Activated CD4-positive, CD25-positive, alpha-beta regulatory T cell treated with anti-CD3 and anti-CD28 coated beads, Interleukin-2, amount 50 U/mL, for 16 hours (primary cell): ENCODE measurements around the gene PFN4.
"Not testable (repeated sequence)": the region's sequence is repeated elsewhere in the genome, so short reads cannot be mapped to it uniquely, and the experiment has no call there.

Experiments used
- DNase-seq: peaks from one replicate; pipeline ENCODE4 v3.0.0-alpha.2; 2020; ENCODE audit warnings: low read depth, low spot score

PFN4 gene, protein sequence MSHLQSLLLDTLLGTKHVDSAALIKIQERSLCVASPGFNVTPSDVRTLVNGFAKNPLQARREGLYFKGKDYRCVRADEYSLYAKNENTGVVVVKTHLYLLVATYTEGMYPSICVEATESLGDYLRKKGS

DNA sequence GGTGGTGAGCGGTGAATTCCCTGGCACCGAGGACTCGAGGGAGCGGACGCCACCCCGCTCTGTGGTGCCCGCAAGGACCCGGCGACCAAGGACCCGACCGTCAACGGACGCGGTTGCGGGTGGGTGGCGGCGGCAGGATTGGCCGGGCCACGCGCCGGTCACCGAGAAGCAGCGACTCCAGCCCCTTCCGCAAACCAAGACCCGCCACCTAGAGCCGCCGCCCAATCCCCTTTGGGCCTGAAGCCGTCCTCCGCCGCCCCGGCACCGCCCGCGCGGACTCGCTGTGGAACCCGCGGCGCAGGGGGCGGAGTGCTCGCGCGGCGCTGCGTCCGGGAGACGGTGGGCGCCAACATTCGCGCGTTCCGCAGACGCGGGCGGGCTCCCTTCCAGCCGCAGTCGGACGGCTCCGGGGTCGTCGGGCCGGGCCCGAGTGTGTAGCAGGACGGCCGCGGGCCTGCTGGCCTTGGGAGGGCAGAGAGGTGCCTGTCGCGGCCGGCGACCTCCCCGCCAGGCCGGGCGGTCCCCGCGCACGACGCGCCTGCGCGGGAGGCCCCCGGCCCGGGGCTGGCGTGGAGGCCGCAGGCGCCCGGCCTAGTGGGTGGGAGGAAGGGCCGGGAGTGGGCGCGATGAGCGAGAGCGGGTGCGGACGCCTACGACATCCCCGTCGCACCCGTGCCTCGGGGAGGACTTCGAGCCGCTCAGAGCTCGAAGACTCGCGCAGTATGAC, at the start of gene PFN4, which contains the start of gene FAM228B:
PFN4 (minus strand) TSS at position 140 of the 727 bp plus-strand sequence. CDS start 799 bp downstream, outside the sequence.
FAM228B (plus strand) TSS at position 275 of the 727 bp plus-strand sequence. CDS start 893 bp downstream, outside the sequence.
- no peak for DNase-seq

- no peak for DNase-seq
Observed at GRCh38 chr2:24169023-24169422, 45.9 kb upstream of the PFN4 start.

GRCh38 chr2:24164416-24164973, 41.4 kb upstream of the PFN4 start:
- no peak for DNase-seq

GRCh38 chr2:24163601-24164000, 40.5 kb upstream of the PFN4 start:
- no peak for DNase-seq

DNA sequence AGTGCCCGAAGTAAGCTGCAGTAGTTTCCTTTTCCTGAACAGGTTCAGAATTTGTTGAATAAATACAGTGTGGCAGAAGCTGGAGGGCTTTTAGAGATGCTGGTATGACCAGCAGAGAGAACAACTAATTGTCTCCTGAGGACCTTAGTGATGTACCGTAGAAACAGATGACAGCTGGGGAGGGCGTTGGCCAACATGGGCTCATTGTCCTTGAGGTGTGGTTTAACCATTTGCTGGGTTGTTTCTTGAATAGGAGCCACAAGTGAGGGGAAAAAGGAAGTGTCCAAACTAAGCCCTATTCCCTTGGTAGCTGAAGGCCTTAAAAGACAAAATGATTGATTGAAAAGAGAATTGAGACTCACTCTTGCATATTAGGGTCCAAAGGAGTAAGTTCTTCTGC, 40.1 kb upstream of the PFN4 start:
- DNase-seq, result no peak

DNA sequence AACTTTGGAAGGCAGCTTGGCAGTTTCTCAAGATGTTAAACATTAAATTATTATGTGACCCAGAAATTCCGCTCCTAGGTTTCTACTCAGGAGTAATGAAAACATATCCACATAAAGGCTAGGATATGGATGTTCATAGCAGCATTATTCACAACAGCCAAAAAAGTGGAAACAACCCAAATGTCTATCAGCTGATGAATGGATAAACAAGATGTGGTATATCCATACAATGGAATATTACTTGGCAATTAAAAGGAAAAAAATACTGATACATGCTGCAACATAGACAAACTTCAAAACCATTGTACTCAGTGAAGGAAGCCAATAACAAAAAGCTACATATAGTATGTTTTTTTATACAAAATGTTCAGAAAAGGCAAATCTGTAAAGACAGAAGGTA, 39.4 kb upstream of the PFN4 start:
- DNase-seq, result no peak

DNA sequence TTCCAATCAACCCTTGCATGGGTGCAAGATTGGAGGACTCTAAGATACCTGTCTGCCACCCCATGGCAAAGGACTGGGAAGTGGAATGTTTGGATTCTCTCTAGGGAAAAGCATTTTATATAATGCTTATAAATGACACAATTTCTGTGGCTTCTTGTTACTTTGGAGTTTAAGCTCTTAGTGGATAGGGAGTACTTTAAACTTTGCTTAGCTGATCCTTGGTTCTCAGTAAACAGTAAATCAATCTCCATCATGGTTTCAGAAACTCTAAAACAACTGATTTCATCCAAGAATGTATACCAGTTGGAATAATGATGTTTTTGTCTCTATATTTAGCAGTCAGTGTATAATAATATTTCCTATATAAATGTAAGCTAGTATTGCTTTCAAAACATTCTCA, 37.6 kb upstream of the PFN4 start:
- no peak for DNase-seq

DNA sequence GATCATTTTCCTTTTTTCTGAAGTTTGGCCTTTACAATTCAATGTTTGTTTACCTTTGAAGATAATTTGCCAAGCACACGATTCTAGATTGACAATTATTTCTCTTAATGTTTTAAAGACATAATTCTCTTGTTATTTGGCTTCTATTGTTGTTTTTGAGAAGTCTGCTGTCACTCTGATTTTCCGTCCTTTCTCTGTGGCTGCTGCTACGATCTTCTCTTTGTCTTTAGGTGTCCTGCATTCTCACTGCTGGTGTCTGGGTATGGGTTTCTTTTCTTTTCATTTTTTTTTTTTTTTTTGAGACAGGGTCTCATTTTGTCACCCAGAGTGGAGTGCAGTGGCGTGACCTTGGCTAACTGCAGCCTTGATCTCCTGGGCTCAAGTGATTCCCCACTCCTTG, 36.6 kb upstream of the PFN4 start:
- DNase-seq, result no peak

DNA sequence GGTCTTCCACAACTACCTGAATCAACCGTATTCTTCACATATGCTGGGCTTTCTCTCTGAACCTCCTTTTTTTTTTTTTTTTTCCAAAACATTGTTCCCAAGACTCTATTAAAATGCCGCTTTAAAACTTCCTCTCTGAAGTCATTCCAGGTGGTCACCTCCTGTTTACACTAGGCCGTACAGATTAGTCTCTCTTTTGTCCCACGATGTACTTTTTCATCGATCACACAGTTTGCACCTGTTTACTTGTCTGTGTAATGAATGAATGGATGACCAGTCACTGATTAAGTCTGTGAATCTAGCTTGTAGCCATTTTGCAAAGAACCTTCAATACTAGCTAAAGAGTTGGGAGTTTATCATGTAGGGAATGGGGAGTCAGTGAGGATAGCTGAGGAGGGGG, 35.0 kb upstream of the PFN4 start:
- no peak for DNase-seq

- no peak for DNase-seq
Observed at GRCh38 chr2:24153478-24153877, 30.3 kb upstream of the PFN4 start.

- no peak for DNase-seq
Observed at GRCh38 chr2:24152413-24153197, 29.5 kb upstream of the PFN4 start.

DNA sequence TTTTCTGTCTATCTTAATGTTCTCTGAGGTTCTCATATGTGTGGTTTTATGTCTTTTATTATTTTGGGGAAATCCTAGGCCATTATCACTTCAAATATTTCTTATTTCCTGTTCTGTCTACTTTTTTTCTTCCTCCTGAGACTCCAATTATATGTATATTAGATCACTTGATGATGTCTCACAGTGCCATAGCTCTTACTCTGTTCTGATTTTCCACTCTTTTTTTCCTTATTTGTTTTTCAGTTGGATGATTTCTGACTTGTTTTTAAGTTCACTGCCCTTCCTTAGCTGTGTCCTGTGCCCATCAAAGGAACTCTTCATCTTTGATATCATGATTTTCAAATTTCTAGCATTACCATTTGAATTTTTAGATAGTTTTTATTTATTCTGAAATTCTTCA, 24.2 kb upstream of the PFN4 start:
- DNase-seq, result no peak

- not testable (repeated sequence) for DNase-seq
Observed at GRCh38 chr2:24140305-24140704, 17.2 kb upstream of the PFN4 start.

DNA sequence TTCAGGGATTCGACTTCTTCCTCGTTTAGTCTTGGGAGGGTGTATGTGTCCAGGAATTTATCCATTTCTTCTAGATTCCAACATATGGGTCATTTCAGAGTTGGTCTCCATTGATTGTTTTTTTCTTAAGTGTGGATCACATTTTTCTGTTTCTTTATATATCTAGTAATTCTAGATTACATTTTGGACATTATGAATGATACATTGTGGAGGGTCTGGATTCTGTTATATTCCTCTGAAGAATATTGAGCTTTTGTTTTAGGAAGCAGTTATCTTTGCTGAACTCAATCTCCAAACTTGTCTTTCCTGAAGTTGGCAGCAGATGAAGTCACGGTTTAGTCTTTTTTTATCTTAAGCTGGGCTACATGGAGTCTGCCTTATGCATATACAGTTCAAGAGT, 9.4 kb upstream of the PFN4 start:
- no peak for DNase-seq

DNA sequence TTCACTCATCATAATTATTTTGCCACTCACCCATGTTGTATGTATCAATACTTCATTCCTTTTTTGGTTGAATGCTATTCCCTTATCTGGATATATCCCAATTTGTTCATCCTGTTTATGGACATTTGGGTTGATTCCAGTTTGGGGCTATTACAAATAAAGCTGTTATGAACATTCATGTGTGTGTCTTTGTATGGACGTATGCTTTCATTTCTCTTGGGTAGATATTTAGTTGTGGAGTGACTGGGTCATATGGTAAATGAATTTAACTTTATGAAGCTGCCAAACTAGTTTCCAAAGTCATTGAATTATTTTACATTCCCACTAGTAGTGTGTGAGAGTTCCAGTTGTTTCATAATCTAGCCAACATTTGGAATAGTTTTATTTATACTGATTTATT, 2.8 kb upstream of the PFN4 start:
- DNase-seq, result no peak

GRCh38 chr2:24123922-24124580, 917 bp upstream of the PFN4 start:
- no peak for DNase-seq

- no peak for DNase-seq
Observed at GRCh38 chr2:24122366-24123194, 554 bp downstream of the PFN4 start.

DNA sequence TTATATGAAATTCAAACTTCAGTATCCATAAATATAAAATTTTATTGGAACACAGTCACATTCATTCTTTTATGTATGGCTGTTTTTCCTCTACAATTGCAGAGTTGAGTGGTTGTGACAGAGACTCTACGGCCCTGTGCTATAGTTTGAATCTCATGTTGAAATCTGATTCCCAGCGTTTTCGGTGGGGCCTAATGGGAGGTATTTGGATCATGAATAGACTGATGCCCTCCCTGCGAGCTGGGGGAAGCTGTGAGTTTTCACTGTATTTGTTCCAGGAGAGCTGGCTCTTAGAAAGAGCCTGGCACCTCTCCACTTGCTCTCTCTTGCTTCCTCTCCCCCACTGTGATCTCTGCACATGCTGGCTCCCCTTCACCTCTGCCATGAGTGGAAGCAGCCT, 1.7 kb downstream of the PFN4 start:
- DNase-seq, result no peak

- no peak for DNase-seq
Observed at GRCh38 chr2:24121066-24121465, 2.1 kb downstream of the PFN4 start.

GRCh38 chr2:24117902-24118301, 5.2 kb downstream of the PFN4 start:
- DNase-seq, result no peak

- DNase-seq, result no peak
Observed at GRCh38 chr2:24115057-24115456, 8.1 kb downstream of the PFN4 start.
